HEK293T (cell line): Measurements from ENCODE around the gene KRABD2.

Source experiments
- BHLHE40 ChIP-seq: fragments of 450-650 bp; IDR thresholded peaks from 2 replicates; pipeline ENCODE4 v1.6.1; 2016; ENCODE audit warnings: mild to moderate bottlenecking, moderate library complexity, borderline replicate concordance
- FOXK2 ChIP-seq: fragments of 450-650 bp; IDR thresholded peaks from 2 replicates; pipeline ENCODE4 v1.6.1; 2016; ENCODE audit warnings: mild to moderate bottlenecking
- FOXM1 ChIP-seq: fragments of 450-650 bp; IDR thresholded peaks from 2 replicates; pipeline ENCODE4 v1.6.1; 2017; ENCODE audit warnings: mild to moderate bottlenecking, borderline replicate concordance
- HDGF ChIP-seq: fragments of 450-650 bp; IDR thresholded peaks from 2 replicates; pipeline ENCODE4 v1.6.1; 2017; ENCODE audit warnings: antibody characterized with exemption, borderline replicate concordance
- NFRKB ChIP-seq: fragments of 450-650 bp; IDR thresholded peaks from 2 replicates; pipeline ENCODE4 v1.6.1; 2016; ENCODE audit warnings: mild to moderate bottlenecking, moderate library complexity
- PKNOX1 ChIP-seq: fragments of 450-650 bp; IDR thresholded peaks from 2 replicates; pipeline ENCODE4 v1.6.1; 2016
- SP1 ChIP-seq: fragments of 450-650 bp; IDR thresholded peaks from 2 replicates; pipeline ENCODE4 v1.6.1; 2017
- SUZ12 ChIP-seq: fragments of 450-650 bp; IDR thresholded peaks from 2 replicates; pipeline ENCODE4 v1.6.1; 2016; ENCODE audit warnings: mild to moderate bottlenecking
- ZNF384 ChIP-seq: fragments of 450-650 bp; IDR thresholded peaks from 2 replicates; pipeline ENCODE4 v1.6.1; 2016

- TF ChIP-seq BHLHE40 (no peak), SP1 (no peak), FOXK2 (no peak), HDGF (no peak), ZNF384 (no peak), NFRKB (no peak), PKNOX1 (no peak), FOXM1 (no peak), SUZ12 (no peak)
Observed at GRCh38 chr17:8345951-8346665, 30.4 kb downstream of the KRABD2 start.
